ENCODE results near the gene TRPV5.

The TRPV5 gene

GRCh38 chr7:142941541-142941940, 8.0 kb upstream of the TRPV5 start:
- TF ChIP-seq CTCF (IDR thresholded peaks at IDR 0.05; ENCODE audit: insufficient read depth, missing control alignments), result no peak
- FAIRE-seq (no peak), DNase-seq (ENCODE audit: insufficient read length, low spot score) (no peak)

GRCh38 chr7:142940966-142941535, 7.5 kb upstream of the TRPV5 start:
- TF ChIP-seq CTCF (IDR thresholded peaks at IDR 0.05; ENCODE audit: insufficient read depth, missing control alignments), result no peak
- FAIRE-seq (no peak), DNase-seq (ENCODE audit: insufficient read length, low spot score) (no peak)

GRCh38 chr7:142939226-142939910, 5.8 kb upstream of the TRPV5 start, which contains the start of gene LLCFC1:
Gene LLCFC1, plus strand, starts transcription at chr7:142939484. Its CDS starts 138 bp downstream, at chr7:142939622.
- DNase-seq (ENCODE audit: insufficient read length, low spot score), result no peak
- no peak for FAIRE-seq
- TF ChIP-seq CTCF (IDR thresholded peaks at IDR 0.05; ENCODE audit: insufficient read depth, missing control alignments), result no peak

GRCh38 chr7:142938611-142939010, 5.1 kb upstream of the TRPV5 start:
- FAIRE-seq (no peak), DNase-seq (ENCODE audit: insufficient read length, low spot score) (no peak)
- TF ChIP-seq CTCF (IDR thresholded peaks at IDR 0.05; ENCODE audit: insufficient read depth, missing control alignments), result no peak

GRCh38 chr7:142935941-142936565, 2.5 kb upstream of the TRPV5 start:
- FAIRE-seq (no peak), DNase-seq (ENCODE audit: insufficient read length, low spot score) (no peak)
- no peak for TF ChIP-seq CTCF (IDR thresholded peaks at IDR 0.05; ENCODE audit: insufficient read depth, missing control alignments)

GRCh38 chr7:142934056-142934455, 510 bp upstream of the TRPV5 start:
- DNase-seq (ENCODE audit: insufficient read length, low spot score) (no peak), FAIRE-seq (no peak)
- no peak for TF ChIP-seq CTCF (IDR thresholded peaks at IDR 0.05; ENCODE audit: insufficient read depth, missing control alignments)

GRCh38 chr7:142933092-142933475, 462 bp downstream of the TRPV5 start:
- no peak for TF ChIP-seq CTCF (IDR thresholded peaks at IDR 0.05; ENCODE audit: insufficient read depth, missing control alignments)
- DNase-seq (ENCODE audit: insufficient read length, low spot score) (no peak), FAIRE-seq (no peak)

Measured in D721Med (cell line).